ENCODE results near the gene CCT3. TPM values are rescaled to one million over a fixed set of nuclear protein-coding genes. Genes with fewer than 3 reads are reported as not detected.
A peak's percentile ranks its signal among the peaks of the same experiment; 100 is the strongest.

Gene CCT3
- total and polyA plus RNA-seq, 2 donors (not counting 1 experiment from before 2014, with no cell fraction given), result 251 to 397 TPM

DNA sequence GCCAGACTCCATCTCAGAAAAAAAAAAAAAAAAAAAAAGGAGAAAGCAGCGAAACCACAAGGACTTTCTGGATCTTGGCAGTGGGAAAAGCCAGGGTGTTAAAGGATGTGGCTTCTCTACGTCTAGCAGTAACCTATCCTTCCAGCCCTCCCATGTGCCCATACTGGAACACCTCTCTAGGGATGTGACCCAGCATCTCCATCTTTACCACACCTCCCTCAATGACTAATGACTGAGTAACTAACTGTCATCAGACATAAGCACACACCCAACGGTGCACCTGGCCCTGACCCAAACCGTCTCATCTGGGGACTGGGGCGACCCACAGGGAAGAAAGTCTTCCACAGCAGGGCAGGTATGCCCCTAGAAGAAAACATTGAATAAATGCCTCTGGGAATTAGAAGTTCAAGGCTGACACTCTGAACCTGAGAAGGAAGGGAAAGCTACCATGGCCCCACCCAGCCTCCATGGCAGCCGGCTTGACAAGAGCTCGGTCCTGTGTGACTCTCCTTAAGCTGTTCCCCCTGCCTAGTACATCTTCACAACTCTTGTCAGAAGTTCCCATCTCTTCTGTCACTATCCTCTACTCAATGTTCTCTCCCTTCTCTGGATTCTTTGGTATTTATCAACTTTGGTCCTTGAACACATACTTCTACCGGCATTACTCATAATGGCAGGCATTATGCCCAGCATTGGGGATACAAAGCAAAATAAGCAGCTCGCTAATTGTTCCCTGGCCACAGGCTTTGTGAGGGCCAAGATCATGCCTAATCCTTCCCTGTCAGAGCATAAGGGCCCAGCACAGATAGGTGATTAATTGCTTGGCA is 75.4 kb downstream of the CCT3 start:
- peaks cover 11% of the 10 kb centered on the region for H3K4me1 ChIP-seq (ENCODE audit: control insufficient read depth, extremely low read depth, insufficient read depth, low read length)
- no peak overlapping the region for H2AFZ ChIP-seq (ENCODE audit: low read length)
- peak overlapping the region; percentile 35 for H3K4me2 ChIP-seq (ENCODE audit: extremely low read depth, insufficient read depth, low read length)
- peaks cover 2% of the 10 kb centered on the region for H4K20me1 ChIP-seq (ENCODE audit: control insufficient read depth, extremely low read depth, insufficient read depth, low read length)
- TF ChIP-seq, protein P1, sequence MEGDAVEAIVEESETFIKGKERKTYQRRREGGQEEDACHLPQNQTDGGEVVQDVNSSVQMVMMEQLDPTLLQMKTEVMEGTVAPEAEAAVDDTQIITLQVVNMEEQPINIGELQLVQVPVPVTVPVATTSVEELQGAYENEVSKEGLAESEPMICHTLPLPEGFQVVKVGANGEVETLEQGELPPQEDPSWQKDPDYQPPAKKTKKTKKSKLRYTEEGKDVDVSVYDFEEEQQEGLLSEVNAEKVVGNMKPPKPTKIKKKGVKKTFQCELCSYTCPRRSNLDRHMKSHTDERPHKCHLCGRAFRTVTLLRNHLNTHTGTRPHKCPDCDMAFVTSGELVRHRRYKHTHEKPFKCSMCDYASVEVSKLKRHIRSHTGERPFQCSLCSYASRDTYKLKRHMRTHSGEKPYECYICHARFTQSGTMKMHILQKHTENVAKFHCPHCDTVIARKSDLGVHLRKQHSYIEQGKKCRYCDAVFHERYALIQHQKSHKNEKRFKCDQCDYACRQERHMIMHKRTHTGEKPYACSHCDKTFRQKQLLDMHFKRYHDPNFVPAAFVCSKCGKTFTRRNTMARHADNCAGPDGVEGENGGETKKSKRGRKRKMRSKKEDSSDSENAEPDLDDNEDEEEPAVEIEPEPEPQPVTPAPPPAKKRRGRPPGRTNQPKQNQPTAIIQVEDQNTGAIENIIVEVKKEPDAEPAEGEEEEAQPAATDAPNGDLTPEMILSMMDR (conservative IDR thresholded peaks at IDR 0.05 in 1 of 2, IDR thresholded peaks at IDR 0.05 in 1 of 2; ENCODE audit: low read depth in 1 of 2, low read length in 2 of 2), result no peak
- TF ChIP-seq EZH2 (IDR thresholded peaks at IDR 0.05; ENCODE audit: low read length, missing control alignments), result no peak
- peaks cover 50% of the 10 kb centered on the region for H3K36me3 ChIP-seq (ENCODE audit: control insufficient read depth, insufficient read depth, low read length)
- H3K79me2 ChIP-seq (ENCODE audit: control insufficient read depth, insufficient read depth, low read length), result no peaks in the 10 kb centered on the region
- H3K9me3 ChIP-seq (ENCODE audit: control insufficient read depth, insufficient read depth, low read depth, low read length), result no peaks in the 10 kb centered on the region
- DNase-seq (ENCODE audit: low read depth in 2 of 2), result peak; percentile 58 to 94
- H3K27ac ChIP-seq (ENCODE audit: insufficient read depth, low read length), result peak overlapping the region; percentile 69
- no peaks in the 10 kb centered on the region for H3K27me3 ChIP-seq (ENCODE audit: control insufficient read depth, insufficient read depth, low read length)
- H3K4me3 ChIP-seq (replicated peaks in 1 of 4; ENCODE audit: control extremely low read depth in 1 of 4, insufficient read depth in 1 of 4, low read depth in 3 of 4, low read length in 4 of 4), result no peak overlapping the region
- H3K9ac ChIP-seq (ENCODE audit: insufficient read depth, low read length), result no peak overlapping the region

DNA sequence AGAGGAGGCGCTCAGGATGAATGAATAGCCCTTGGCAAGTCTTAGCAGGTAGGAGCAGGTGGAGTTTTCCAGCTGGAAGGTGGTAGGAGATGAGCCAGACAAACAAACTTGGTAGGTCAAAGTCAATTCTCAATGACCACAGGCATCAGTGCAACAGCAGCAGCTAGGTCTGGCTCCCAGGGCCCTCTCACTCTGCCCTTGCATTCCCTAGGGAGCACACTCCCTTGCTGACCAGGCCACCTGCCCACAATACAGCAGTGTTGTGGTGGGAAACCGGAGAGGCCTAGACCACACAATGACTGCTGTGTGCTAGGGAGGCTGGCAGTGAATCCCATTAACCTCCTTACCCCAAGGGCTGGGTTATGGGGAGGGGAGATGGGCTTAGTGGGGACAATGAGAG is 77.2 kb downstream of the CCT3 start:
- no peak for DNase-seq (ENCODE audit: low read depth in 2 of 2)
- peaks cover 2% of the 10 kb centered on the region for H4K20me1 ChIP-seq (ENCODE audit: control insufficient read depth, extremely low read depth, insufficient read depth, low read length)
- no peak overlapping the region for H2AFZ ChIP-seq (ENCODE audit: low read length)
- no peak for TF ChIP-seq EZH2 (IDR thresholded peaks at IDR 0.05; ENCODE audit: low read length, missing control alignments)
- TF ChIP-seq, protein P1 (conservative IDR thresholded peaks at IDR 0.05 in 1 of 2, IDR thresholded peaks at IDR 0.05 in 1 of 2; ENCODE audit: low read depth in 1 of 2, low read length in 2 of 2), result no peak
- H3K27ac ChIP-seq (ENCODE audit: insufficient read depth, low read length), result no peak overlapping the region
- H3K4me1 ChIP-seq (ENCODE audit: control insufficient read depth, extremely low read depth, insufficient read depth, low read length), result peaks cover 11% of the 10 kb centered on the region
- peaks cover 41% of the 10 kb centered on the region for H3K36me3 ChIP-seq (ENCODE audit: control insufficient read depth, insufficient read depth, low read length)
- H3K9me3 ChIP-seq (ENCODE audit: control insufficient read depth, insufficient read depth, low read depth, low read length), result no peaks in the 10 kb centered on the region
- H3K4me3 ChIP-seq (replicated peaks in 1 of 4; ENCODE audit: control extremely low read depth in 1 of 4, insufficient read depth in 1 of 4, low read depth in 3 of 4, low read length in 4 of 4), result no peak overlapping the region
- no peak overlapping the region for H3K9ac ChIP-seq (ENCODE audit: insufficient read depth, low read length)
- no peaks in the 10 kb centered on the region for H3K27me3 ChIP-seq (ENCODE audit: control insufficient read depth, insufficient read depth, low read length)
- no peak overlapping the region for H3K4me2 ChIP-seq (ENCODE audit: extremely low read depth, insufficient read depth, low read length)
- H3K79me2 ChIP-seq (ENCODE audit: control insufficient read depth, insufficient read depth, low read length), result no peaks in the 10 kb centered on the region

DNA sequence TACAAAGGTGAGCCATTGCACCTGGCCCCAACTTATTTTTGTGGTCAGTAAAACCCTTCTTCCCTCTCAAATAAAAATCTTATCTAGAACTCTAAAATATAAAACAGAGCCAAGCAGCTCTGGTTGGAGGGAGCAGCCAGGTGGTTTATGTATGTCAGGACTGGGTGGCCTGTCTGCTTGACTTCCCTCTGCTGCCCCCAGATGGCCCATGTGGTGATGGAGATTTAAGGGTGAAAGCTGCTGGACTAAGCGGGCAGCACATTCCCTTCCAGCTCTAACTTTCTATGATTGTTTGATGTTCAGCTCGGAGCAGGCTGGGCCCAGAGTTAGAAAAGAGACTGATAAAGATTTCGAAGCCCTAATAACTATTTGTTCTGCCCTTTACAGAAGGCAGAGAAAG is 78.3 kb downstream of the CCT3 start:
- peaks cover 11% of the 10 kb centered on the region for H3K4me1 ChIP-seq (ENCODE audit: control insufficient read depth, extremely low read depth, insufficient read depth, low read length)
- no peak for TF ChIP-seq EZH2 (IDR thresholded peaks at IDR 0.05; ENCODE audit: low read length, missing control alignments)
- TF ChIP-seq, protein P1 (conservative IDR thresholded peaks at IDR 0.05 in 1 of 2, IDR thresholded peaks at IDR 0.05 in 1 of 2; ENCODE audit: low read depth in 1 of 2, low read length in 2 of 2), result peak in 1 of 2 donors; percentile 22

More for the DNA sequence above, 78.3 kb downstream of the CCT3 start:
- H4K20me1 ChIP-seq (ENCODE audit: control insufficient read depth, extremely low read depth, insufficient read depth, low read length), result peaks cover 2% of the 10 kb centered on the region
- peaks cover 35% of the 10 kb centered on the region for H3K36me3 ChIP-seq (ENCODE audit: control insufficient read depth, insufficient read depth, low read length)
- no peak overlapping the region for H3K27ac ChIP-seq (ENCODE audit: insufficient read depth, low read length)
- no peak overlapping the region for H2AFZ ChIP-seq (ENCODE audit: low read length)
- no peaks in the 10 kb centered on the region for H3K9me3 ChIP-seq (ENCODE audit: control insufficient read depth, insufficient read depth, low read depth, low read length)
- no peaks in the 10 kb centered on the region for H3K27me3 ChIP-seq (ENCODE audit: control insufficient read depth, insufficient read depth, low read length)
- H3K4me2 ChIP-seq (ENCODE audit: extremely low read depth, insufficient read depth, low read length), result no peak overlapping the region
- H3K79me2 ChIP-seq (ENCODE audit: control insufficient read depth, insufficient read depth, low read length), result no peaks in the 10 kb centered on the region
- no peak for DNase-seq (ENCODE audit: low read depth in 2 of 2)
- no peak overlapping the region for H3K4me3 ChIP-seq (replicated peaks in 1 of 4; ENCODE audit: control extremely low read depth in 1 of 4, insufficient read depth in 1 of 4, low read depth in 3 of 4, low read length in 4 of 4)
- no peak overlapping the region for H3K9ac ChIP-seq (ENCODE audit: insufficient read depth, low read length)

Other genes starting within 250 kb of the CCT3 start
- gene LMNA, start 223.6 kb downstream of the CCT3 start, total RNA-seq, result 780 and 1,150 TPM in 2 replicates
- gene LMNA, start 223.6 kb downstream of the CCT3 start, polyA plus RNA-seq, result 613 and 813 TPM in 2 replicates
- 0.77 and 0.99 TPM in 2 replicates for gene SEMA4A, start 184.7 kb downstream of the CCT3 start, total RNA-seq
- gene SEMA4A, start 184.7 kb downstream of the CCT3 start, polyA plus RNA-seq, result 0.24 and 0.27 TPM in 2 replicates
- 5.4 and 8.4 TPM in 2 replicates for gene SLC25A44, start 144.2 kb downstream of the CCT3 start, total RNA-seq
- gene SLC25A44, start 144.2 kb downstream of the CCT3 start, polyA plus RNA-seq, result 32.1 and 35.4 TPM in 2 replicates
- gene PMF1, start 125.3 kb downstream of the CCT3 start, total RNA-seq, result 21.6 and 24.1 TPM in 2 replicates
- gene PMF1, start 125.3 kb downstream of the CCT3 start, polyA plus RNA-seq, result 46.8 and 57.6 TPM in 2 replicates
- 0.26 and 0.50 TPM in 2 replicates for gene BGLAP, start 96.1 kb downstream of the CCT3 start, total RNA-seq
- 0.12 and 0.34 TPM in 2 replicates for gene BGLAP, start 96.1 kb downstream of the CCT3 start, polyA plus RNA-seq
- 0.26 and 0.33 TPM in 2 replicates for gene PAQR6, start 90.2 kb downstream of the CCT3 start, total RNA-seq
- 0.05 and 0.17 TPM in 2 replicates for gene PAQR6, start 90.2 kb downstream of the CCT3 start, polyA plus RNA-seq
- gene SMG5, start 55.5 kb downstream of the CCT3 start, total RNA-seq, result 47.3 and 65.9 TPM in 2 replicates
- gene SMG5, start 55.5 kb downstream of the CCT3 start, polyA plus RNA-seq, result 18.6 and 21.6 TPM in 2 replicates
- 2.8 and 3.6 TPM in 2 replicates for gene TMEM79, start 54.0 kb downstream of the CCT3 start, total RNA-seq
- gene TMEM79, start 54.0 kb downstream of the CCT3 start, polyA plus RNA-seq, result 1.1 and 1.5 TPM in 2 replicates
- 71.9 and 93.5 TPM in 2 replicates for gene GLMP, start 42.6 kb downstream of the CCT3 start, total RNA-seq
- gene GLMP, start 42.6 kb downstream of the CCT3 start, polyA plus RNA-seq, result 40.4 and 46.3 TPM in 2 replicates
- gene VHLL, start 39.0 kb downstream of the CCT3 start, total RNA-seq, result not detected in 2 replicates
- gene VHLL, start 39.0 kb downstream of the CCT3 start, polyA plus RNA-seq, result not detected in 2 replicates
- gene TSACC, start 234 bp upstream of the CCT3 start, total RNA-seq, result 0.50 TPM in 1 of 2 replicates, not detected in the other
- 0.50 and 0.54 TPM in 2 replicates for gene TSACC, start 234 bp upstream of the CCT3 start, polyA plus RNA-seq
- not detected in 2 replicates for gene RHBG, start 30.9 kb upstream of the CCT3 start, total RNA-seq
- gene RHBG, start 30.9 kb upstream of the CCT3 start, polyA plus RNA-seq, result not detected in 2 replicates
- gene MEF2D, start 162.5 kb upstream of the CCT3 start, total RNA-seq, result 4.6 and 9.9 TPM in 2 replicates
- gene MEF2D, start 162.5 kb upstream of the CCT3 start, polyA plus RNA-seq, result 12.7 and 13.1 TPM in 2 replicates
- 1.3 and 16.0 TPM in 2 replicates for gene IQGAP3, start 234.3 kb upstream of the CCT3 start, total RNA-seq
- 2.7 and 15.9 TPM in 2 replicates for gene IQGAP3, start 234.3 kb upstream of the CCT3 start, polyA plus RNA-seq
- not detected in 2 replicates for gene TTC24, start 241.4 kb upstream of the CCT3 start, total RNA-seq
- not detected in 2 replicates for gene TTC24, start 241.4 kb upstream of the CCT3 start, polyA plus RNA-seq

Measured in fibroblast of lung (primary cell).